ENCODE measurements around the gene PANK3.

DNA sequence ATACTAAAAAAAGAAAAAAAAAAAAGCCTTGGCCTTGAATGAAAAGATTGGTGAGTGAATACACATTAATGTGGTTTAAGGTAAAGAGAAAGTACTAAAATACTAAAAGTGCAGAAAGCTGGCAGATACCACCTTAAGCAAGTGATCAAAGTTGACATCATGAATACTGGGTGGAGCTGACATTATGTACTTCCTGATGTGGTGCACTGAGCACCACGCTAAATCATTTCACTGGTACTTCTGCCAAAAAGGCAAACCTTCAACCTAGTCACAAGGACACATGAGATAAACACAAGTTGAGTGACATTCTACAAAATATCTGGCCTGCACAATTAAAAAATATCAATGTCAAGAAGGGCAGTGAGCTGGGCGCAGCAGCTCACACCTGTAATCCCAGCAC, 33.8 kb upstream of the PANK3 start:
- no peak for TF ChIP-seq POLR2AphosphoS5 (IDR thresholded peaks at IDR 0.05; ENCODE audit: low read depth, low read length)
- no peak for TF ChIP-seq TAF1 (IDR thresholded peaks at IDR 0.05; ENCODE audit: borderline replicate concordance, low read depth, low read length)

Data from GM12892 (cell line).